Fibroblast of peridontal ligament (primary cell): Measurements from ENCODE around the gene PSIP1.
"Not testable (repeated sequence)": the region's sequence is repeated elsewhere in the genome, so short reads cannot be mapped to it uniquely, and the experiment has no call there.

ENCODE experiments used
- DNase-seq: peaks from one replicate; pipeline ENCODE4 v3.0.0-alpha.2; 2010; ENCODE audit errors: extremely low read depth

PSIP1 gene

GRCh38 chr9:15505921-15506320, 4.8 kb downstream of the PSIP1 start:
- no peak for DNase-seq

GRCh38 chr9:15501803-15502202, 9.0 kb downstream of the PSIP1 start:
- no peak for DNase-seq

DNA sequence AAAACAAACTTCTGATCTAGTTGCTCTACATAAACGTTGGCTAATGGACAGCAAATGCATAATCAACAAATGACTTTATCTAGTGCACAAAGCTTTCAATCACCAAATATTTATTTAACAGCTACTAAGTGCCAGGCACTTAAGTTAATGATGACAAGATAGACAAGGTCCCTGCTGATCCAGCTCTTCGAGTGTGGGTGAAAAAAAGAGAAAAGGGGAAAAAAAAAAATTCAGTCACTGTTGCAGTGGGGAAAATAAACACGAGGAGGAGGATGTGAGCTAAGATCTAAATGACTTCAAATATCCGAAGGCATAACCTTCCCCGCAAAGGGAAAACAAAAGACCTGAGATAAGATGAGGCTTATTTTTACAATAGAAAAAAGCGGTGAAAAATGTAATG, 9.6 kb downstream of the PSIP1 start:
- DNase-seq, result no peak

DNA sequence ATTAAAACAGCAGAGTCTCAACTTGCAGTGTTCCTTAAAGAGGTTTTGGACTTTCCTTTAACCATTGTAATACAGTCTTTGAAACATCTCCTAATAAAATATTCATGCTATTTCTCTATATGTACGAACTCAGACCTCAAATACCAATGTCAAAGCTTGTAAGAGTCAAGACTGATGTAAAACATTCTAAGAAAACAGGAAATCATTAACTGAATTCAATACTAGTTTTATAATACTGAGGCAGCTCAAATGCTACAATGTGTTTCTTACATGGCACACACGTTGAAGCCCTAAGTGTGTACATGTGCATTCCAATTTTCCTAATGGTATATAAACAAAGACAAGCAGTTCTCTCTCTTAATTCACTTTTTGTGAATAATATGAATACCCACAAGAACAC, 11.6 kb downstream of the PSIP1 start:
- DNase-seq, result peak; percentile 26

- no peak for DNase-seq
These were observed 12.3 kb downstream of the PSIP1 start for GRCh38 chr9:15498246-15498995.

- DNase-seq, result no peak
These were observed 18.2 kb downstream of the PSIP1 start for GRCh38 chr9:15492485-15493150.

GRCh38 chr9:15491950-15492349, 18.8 kb downstream of the PSIP1 start:
- DNase-seq, result no peak

- DNase-seq, result peak; percentile 50
These were observed 24.7 kb downstream of the PSIP1 start for GRCh38 chr9:15485836-15486666.

DNA sequence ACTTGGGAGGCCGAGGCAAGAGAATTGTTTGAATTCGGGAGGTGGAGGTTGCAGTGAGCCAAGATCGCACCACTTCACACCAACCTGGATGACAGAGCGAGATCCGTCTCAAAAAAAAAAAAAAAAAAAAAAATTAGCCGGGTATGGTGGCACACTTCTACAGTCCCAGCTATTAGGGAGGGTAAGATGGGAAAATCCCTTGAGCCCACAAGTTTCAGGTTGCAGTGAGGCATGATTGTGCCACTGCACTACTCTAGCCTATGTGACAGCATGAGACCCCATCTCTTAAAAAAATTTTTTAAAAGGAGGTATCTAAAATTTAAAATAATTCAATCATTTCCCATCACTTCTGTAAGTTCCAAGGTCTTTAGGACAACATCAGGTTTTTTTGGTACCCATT, 26.0 kb downstream of the PSIP1 start:
- DNase-seq, result no peak

DNA sequence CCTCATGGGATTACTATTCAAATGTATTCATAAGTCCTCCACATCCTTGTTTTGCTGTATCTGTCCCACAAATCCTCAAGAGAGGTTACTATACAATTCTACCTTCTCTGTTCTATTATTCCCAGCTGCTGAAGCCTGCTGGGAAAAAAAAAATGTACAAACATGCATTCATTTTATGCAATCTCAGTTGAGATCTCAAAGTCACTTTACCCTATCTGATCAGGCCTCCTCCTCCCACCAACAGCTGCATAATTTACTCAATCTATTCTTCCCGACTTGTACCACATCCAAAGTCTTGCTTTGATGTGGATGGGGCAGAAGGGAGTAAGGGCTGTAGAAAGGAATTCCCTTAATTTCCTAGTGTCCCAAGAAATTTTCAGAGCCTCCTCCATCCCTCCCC, 28.6 kb downstream of the PSIP1 start:
- peak; percentile 64 for DNase-seq

DNA sequence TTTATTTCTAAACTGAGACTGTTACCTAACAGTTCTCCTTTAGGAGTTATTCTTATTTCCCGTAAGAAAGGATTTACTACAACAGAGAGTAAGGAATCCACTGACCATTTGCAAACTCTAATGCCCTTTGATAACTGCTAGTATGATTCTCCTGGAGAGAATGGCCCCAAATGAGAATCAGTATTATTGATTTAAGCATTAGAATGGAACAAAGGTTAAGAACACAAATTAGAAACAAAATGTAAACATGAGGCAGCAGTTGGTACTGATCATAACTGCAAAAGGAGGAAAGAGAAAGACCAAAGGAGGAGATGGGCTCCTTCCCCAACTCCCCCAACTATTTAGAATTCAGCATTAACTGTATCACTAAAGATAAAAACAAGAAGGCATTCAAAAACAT, 30.7 kb downstream of the PSIP1 start:
- DNase-seq, result no peak

GRCh38 chr9:15475923-15476536, 34.7 kb downstream of the PSIP1 start:
- no peak for DNase-seq

DNA sequence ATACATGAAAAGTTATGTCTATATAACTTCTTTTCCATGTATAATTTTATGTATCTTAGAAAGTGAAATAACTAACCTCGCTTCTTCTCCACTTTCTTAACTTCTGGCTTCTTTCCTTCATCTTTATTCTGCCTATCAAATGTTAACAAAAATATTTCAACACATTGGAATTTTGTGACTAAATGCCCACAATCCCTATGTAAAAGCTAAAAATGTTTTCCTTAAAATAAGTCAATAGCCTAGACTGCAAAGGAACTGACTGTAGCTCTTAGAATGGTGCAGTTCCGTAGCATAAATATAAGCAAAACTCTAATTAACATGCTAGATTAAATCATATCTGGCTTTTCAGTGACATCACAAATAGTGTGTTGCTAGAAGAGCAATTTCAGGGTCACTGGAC, 40.9 kb downstream of the PSIP1 start:
- DNase-seq, result peak; percentile 54

DNA sequence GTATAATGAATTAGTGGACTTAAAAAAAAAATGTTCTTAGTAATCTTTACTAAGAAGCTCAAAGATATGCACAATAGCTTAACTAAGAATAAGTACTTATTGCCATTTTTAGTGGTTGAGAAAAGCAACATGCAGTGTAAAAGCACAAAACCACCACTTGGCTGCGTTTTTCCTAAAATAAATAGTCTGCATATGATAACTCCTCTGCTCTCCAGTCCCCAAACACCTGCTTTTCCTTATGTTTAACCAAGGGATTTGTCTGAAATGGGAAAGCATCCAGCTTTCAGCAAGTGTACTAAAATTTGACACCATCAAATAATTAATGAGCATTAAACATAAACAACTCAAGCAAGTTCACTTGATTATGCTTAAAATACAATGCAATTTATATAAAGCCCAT, 41.4 kb downstream of the PSIP1 start:
- DNase-seq, result peak; percentile 50

DNA sequence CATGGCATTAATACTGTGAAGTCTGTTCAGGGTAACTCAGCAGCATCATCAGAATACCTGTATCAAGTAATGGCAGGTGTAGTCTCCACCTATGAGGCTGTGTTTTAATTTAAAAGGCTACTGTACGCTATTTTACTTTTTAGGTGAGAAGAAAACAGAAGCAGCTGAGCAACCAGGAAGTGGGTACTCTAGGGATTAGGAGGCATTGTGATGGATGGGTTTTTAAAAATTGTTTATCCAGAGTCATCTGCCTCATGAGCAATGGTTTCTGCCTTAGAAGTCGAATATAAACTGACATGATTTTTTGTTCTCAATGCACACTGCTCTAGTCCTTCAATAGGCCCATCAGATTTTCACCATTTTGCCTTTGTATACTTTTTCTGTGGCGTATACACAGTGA, 42.6 kb downstream of the PSIP1 start:
- no peak for DNase-seq

DNA sequence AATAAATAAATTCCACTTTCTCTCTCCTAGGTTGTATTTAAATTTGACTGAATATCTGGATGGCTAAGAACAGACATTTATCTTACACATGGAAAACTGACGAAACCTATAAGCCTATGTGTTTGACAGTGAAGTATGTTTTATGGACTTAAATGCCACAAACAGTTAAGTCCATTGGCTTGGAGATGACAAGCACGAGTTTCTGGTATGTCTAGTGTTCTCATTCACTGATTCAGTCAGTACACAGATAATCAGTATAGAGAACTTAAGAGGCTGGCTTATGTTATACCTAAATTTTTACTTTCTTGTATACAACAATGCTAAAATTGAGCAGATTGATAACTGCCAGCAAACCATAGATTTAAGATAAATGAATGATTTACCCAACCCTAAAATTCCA, 49.2 kb downstream of the PSIP1 start:
- DNase-seq, result no peak

GRCh38 chr9:15461056-15461455, 49.7 kb downstream of the PSIP1 start:
- no peak for DNase-seq

DNA sequence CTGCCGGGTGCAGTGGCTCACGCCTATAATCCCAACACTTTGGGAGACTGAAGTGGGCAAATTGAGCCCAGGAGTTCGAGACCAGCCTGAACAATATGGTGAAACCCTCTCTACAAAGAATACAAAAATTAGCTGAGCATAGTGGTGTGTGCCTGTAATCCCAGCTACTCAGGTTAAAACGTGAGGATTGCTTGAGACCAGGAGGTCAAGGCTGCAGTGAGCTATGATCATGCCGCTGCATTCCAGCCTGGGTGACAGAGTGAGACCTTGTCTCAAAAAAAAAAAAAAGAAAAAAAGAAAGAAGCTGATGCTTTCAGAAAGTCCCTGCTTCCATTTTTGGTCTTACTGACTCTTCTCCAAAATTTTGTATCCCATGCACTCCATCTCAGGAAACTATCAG, 56.8 kb downstream of the PSIP1 start:
- no peak for DNase-seq

- DNase-seq, result no peak
These were observed 66.6 kb downstream of the PSIP1 start for GRCh38 chr9:15444141-15444540.

- not testable (repeated sequence) for DNase-seq
These were observed 68.5 kb downstream of the PSIP1 start for GRCh38 chr9:15442264-15442663.

DNA sequence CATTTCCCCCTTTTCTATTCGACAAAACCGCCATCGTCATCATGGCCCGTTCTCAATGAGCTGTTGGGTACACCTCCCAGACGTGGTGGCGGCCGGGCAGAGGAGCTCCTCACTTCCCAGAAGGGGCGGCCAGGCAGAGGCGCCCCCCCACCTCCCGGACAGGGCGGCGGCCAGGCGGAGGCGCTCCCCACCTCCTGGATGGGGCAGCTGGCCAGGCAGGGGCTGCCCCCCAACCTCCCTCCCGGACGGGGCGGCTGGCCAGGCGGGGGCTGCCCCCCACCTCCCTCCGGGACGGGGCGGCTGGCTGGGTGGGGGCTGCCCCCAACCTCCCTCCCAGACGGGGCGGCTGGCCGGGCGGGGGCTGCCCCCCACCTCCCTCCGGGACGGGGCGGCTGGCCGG, 68.9 kb downstream of the PSIP1 start:
- DNase-seq, result not testable (repeated sequence)

DNA sequence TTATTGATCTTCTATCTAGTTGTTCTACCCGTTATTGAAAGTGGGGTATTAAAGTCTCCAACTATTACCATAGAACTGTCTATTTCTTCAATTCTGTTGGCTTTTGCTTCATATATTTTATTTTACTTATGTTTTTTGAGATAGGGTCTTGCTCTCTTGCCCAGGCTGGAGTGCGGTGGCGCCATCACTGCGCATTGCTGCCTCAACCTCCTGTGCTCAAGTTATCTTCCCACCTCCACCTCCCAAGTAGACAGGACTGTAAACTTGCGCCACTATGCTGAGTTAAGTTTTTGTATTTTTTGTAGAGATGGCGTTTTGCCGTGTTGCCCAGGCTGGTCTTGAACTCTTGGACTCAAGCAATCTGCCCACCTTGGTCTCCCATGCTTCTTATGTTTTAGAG, 71.9 kb downstream of the PSIP1 start:
- no peak for DNase-seq
